ENCODE results near the gene CLEC2A.
"Not testable (repeated sequence)": the region's sequence is repeated elsewhere in the genome, so short reads cannot be mapped to it uniquely, and the experiment has no call there.

Gene CLEC2A

DNA sequence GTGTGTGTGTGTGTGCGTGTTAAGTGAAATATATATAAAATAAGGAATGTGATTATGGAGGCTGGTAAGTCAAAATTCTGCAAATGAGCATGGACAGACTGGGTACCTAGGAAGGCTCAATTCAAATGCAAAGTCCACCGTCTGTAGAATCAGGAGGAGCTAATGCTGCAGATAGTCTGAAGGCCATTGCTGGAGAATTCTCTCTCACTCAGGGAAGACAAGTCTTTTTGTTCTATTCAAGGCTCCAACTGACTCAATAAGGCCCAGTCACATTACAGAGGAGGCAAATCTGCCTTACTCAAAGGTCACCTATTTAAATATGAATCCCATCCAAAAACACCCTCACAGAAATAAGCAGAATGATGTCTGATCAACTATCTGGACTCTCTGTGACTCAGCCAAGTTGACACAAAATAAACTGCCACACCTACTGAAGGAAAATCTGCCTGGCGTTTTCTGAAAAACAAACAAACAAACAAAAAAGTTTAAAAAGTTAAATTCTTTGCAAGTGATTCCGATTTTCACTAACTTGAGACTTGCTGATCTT, 51.6 kb downstream of the CLEC2A start:
- no peak for DNase-seq

DNA sequence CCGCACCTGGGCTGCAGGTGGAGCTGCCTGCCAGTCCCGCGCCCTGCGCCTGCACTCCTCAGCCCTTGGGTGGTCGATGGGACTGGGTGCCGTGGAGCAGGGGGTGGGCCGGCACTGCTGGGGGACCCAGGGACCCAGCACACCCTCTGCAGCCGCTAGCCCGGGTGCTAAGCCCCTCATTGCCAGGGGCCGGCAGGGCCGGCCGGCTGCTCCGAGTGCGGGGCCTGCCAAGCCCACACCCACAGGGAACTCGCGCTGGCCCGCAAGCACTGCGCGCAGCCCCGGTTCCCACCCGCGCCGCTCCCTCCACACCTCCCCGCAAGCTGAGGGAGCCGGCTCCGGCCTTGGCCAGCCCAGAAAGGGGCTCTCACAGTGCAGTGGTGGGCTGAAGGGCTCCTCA, 56.0 kb downstream of the CLEC2A start:
- not testable (repeated sequence) for DNase-seq

DNA sequence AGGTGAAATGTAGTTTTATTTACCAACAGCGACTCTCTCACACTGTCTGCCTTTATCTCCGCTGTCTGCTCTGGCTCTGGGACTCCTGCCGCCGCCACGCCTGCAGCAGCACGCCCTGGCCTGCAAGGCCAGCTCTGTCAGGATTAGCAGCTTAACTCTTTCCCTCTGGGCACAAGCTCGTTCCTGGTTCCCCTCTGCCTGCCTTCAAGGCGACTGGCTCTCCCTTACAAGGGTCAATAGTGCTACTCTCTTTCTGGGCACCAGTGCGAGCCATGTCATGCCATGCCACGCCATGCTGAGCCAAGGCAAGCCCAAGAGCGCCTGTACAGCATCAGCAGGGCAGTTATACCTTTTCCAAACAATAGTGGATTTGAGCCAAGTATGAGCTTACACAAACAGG, 59.4 kb downstream of the CLEC2A start:
- DNase-seq = no peak

DNA sequence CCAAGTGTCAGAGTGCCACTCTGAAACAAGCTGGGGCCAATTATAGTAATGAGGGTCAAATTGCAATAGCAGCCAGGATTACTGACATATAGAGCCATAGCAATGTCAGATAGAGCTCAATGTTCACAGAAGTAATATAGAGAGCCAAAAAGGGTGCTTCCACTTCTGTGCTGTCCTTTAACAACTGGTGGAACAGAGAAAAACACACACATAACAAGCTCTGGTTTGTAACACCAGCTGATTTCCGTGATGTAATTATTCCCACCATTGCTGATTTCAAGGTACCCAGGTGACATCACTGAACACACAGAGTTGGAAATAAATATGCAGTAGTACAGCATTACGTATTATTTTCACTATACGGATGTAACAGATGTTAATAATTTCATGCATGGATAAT, 60.0 kb downstream of the CLEC2A start:
- no peak for DNase-seq

DNA sequence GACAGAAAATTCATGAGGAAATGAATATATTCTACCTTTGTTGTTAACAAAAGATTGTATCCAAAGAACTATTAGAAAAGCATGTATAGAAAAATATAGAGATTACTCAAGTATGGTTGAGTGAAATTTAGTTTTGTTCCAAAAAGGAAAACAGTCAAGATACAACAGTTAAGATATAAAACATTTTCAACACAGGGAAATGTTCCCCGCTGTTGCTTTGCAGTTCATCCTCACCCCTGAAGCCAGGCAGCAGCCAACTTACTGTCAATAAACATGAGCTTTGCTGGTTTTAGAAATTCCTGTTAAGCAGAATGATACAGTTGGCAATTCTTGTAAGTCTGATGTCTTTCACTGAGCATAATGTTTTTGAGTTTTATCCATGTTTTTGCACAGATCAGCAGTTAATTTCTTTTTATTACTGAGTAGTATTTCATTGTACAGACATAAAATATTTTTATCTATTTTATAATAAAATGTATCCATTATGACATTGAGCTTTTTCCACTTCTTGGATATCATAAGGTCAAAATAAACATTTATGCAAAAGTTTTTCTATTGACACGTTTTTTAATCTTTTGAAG, 61.8 kb downstream of the CLEC2A start:
- peak; percentile 34 for DNase-seq

DNA sequence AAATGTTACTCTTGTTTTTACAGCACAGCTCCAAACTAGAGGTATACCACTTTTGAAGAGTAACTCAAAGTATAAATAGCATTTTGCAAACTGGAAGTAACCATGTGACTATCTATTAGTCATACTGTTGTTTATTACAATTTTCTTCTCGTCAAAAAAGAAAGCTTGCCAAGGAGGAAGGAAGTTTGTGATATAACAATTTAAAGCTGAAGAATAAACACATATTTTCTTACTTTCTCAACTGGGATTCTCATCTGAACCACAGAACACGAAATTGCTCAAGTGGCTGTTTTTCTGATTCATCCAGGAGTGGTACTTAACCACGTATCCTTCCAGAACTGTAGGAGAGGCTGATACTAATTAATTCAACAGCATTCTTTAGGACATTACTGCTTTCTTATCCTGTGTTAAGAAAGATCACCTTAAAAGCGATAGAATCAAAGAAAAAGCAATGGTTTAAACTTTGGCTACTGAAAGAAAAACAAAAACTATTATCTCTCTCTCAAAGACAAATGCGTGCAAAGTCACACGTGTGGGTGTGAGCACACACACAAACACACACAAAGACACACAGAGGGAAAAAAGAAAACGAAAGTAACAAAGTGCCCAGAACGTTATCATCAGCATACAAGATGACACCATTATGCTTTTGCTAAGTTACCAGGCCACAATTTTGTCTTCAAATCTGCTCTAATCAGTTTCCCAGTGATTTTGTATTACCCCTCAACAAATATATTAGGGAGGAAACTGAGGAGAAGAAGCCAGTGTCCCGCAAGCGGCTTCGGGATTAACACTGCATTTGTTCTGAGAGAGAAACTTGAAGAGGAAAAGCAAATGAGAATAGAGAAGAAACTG, 62.6 kb downstream of the CLEC2A start, which contains the start of gene CLEC2B:
Gene CLEC2B (minus strand): TSS at position 48 of the 855 bp plus-strand sequence.
- peak; percentile 92 for DNase-seq

DNA sequence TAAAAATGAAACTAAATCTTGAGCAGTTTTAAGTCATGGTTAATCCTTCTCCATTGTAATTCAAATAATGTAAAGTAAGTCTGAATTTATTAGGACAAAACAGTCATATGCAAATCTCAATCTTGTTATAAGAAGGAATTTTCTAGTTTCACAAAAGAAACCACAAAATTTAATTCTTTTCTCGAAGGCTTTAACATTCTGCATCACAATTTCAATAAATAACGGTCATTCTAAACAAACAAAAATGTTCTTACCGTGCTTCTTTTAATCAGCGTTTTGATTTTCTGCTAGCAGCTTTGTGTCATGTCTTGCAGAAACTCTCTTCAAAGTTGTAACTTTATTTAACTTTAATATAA, 63.2 kb downstream of the CLEC2A start:
- DNase-seq = no peak

DNA sequence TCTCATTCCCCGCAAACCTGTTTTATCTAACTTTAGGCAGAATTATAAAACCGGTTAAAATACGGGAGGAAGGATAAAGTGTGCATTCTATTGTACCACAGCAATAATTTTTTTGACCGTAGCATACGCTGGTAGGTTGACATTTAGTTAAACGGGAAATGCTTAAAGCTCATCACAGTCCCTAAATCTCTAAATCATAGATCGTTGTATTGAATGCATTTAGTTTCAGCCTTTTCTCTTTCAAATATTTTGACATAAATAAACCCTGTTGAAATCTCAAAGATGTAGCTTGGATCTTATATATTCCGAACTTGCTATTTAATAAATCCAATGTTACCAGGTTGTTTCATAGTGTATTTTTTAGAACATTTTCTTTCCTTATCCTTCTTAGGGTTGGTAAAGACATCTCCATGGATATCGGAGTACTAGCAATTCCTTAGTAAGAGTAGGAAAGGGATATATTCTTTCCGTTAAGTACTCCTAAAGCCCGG, 63.8 kb downstream of the CLEC2A start:
- DNase-seq = peak; percentile 70

DNA sequence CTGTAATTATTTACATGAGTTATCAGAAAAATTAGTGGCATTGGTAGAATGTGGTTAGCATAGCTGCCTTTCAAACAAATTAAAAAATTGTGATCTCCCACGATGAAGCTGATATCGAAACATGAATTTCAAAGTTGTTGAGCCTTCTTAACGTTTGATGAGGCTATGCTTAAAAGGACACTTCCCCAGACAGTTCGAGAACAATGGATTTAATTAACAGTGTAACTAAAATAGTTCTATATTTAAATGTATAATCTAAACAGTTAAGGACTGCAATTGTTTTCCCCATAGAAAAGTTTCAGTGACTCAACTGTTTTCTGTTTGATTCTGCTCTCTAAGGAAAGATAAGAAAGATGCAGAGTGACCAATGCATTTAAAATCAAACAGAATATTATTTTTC, 64.6 kb downstream of the CLEC2A start:
- peak; percentile 61 for DNase-seq

DNA sequence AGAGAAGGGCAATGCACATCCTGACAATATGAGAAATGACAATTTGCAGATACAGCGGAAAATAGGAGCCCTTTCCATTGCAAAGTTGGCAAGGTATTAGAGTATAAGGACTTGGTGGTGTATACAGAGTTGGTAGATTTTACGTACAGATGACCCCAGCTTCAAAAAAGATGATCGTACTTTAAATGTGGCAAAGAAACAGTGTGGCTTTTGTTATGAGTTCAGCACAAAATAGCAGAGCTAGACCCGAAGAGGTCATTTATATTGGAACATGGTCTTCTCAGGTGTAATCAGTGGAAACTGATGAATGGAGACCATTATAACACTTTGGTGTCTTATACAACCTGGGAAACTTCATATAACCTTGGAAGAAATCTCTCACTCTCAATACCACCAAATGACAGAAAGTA, 65.3 kb downstream of the CLEC2A start:
- peak; percentile 73 for DNase-seq

DNA sequence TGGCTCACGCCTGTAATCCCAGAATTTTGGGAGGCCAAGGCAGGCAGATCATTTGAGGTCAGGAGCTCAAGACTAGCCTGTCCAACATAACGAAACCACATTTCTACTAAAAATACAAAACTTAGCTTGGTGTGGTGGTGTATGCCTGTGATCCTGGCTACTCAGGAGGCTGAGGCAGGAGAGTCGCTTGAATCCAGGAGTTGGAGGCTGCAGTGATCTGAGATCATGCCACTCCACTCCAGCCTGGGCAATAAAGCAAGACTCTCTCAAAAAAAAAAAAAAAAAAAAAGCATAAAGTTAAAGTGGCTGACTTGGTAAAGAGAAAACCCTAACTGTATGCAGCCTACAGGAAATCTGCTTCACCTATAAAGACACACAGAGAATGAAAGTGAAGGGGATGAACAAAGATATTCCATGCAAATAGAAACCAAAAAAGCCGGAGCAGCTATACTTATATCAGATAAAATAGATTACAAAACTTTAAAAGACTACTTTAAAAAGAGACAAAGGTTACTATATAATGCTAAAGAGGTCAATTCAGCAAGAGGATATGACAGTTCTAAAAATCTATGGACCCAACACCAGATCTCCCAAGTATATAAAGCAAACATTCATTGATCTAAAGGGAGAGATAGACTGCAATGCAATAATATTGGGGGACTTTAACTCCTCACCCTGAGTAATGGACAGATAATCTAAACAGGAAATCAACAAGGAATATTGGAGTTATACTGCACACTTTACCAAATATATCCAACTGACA, 67.1 kb downstream of the CLEC2A start:
- peak; percentile 67 for DNase-seq

Measured in OCI-M1 (cell line).